HepG2 (cell line): Measurements from ENCODE around the gene SEC31B. TPM values are rescaled to one million over a fixed set of nuclear protein-coding genes. Genes with fewer than 3 reads are reported as not detected.
A peak's percentile ranks its signal among the peaks of the same experiment; 100 is the strongest.

Experiments
- ATAC-seq: fragments of 200-7000 bp; cut with Tn5 transposase; 3 replicates; pipeline ENCODE4 v1.9.1; 2020; ENCODE audit warnings: mild to moderate bottlenecking, moderate library complexity
- BruUV-seq: library from RNA; stranded (reverse); fragments of 400-500 nt; replicated peaks from 2 replicates; lab custom pipeline; 2021; lab: Mats Ljungman, UMichigan
- CTCF ChIA-PET: fragments of 300-600 bp; formaldehyde crosslinking; extraction: SDS; loops from one replicate; lab custom pipeline; 2021; ENCODE audit warnings: low total read pairs, inconsistent platforms, low intra/inter-chr PET ratio; lab: Yijun Ruan, JAX
- POLR2A ChIA-PET: fragments of 350-600 bp; sonication (Branson Sonifier 250); formaldehyde crosslinking; loops from one replicate; lab custom pipeline; 2020; ENCODE audit warnings: antibody characterized with exemption, inconsistent platforms; lab: Yijun Ruan, JAX
- DNase-seq: peaks from one replicate; pipeline ENCODE4 v3.0.0-alpha.2; 2015; ENCODE audit warnings: low spot score
- FAIRE-seq: peaks from 3 replicates; lab custom pipeline; 2011; peaks lifted over from hg19 to GRCh38; lab: Jason Lieb, UNC
- H2AFZ ChIP-seq: one replicate; pipeline ENCODE4 v1.6.1; 2011; ENCODE audit warnings: low read length, inconsistent platforms
- H3K27ac ChIP-seq: fragments of 300-600 bp; 3 replicates; pipeline ENCODE4 v1.8.0; 2011; ENCODE audit warnings: mixed run types, mild to moderate bottlenecking, mixed read lengths, low read length, inconsistent platforms; ENCODE audit not compliant: insufficient read depth; ENCODE audit errors: extremely low read length
- H3K27me3 ChIP-seq, 2 experiments: fragments of 200-600 bp in 1 of 2; 2 replicates in 1 of 2; 3 replicates in 1 of 2; pipeline versions ENCODE4 v1.6.0 to v1.8.0; 2011; ENCODE audit warnings: low read length in 2 of 2, mild to moderate bottlenecking in 2 of 2, moderate library complexity in 2 of 2, inconsistent platforms in 1 of 2; ENCODE audit not compliant: insufficient read depth in 2 of 2, control insufficient read depth in 1 of 2
- H3K36me3 ChIP-seq, 2 experiments: fragments of 200-600 bp in 1 of 2; replicated peaks in 1 of 2; 2 replicates in 1 of 2; 3 replicates in 1 of 2; pipeline versions ENCODE4 v1.5.1 to v1.8.0; 2011; ENCODE audit warnings: low read length in 2 of 2, inconsistent platforms in 1 of 2; ENCODE audit not compliant: insufficient read depth in 2 of 2, control insufficient read depth in 1 of 2
- H3K4me1 ChIP-seq: 2 replicates; pipeline ENCODE4 v1.5.1; 2012; ENCODE audit warnings: low read length, inconsistent platforms; ENCODE audit not compliant: insufficient read depth
- H3K4me2 ChIP-seq: 2 replicates; pipeline ENCODE4 v1.6.0; 2011; ENCODE audit warnings: low read depth, low read length, inconsistent platforms
- H3K4me3 ChIP-seq, 3 experiments: fragments of 200-600 bp in 1 of 3; sonication (generic), shearing (Covaris generic) in 1 of 3; replicated peaks in 1 of 3; 2 replicates each; pipeline ENCODE4 v1.5.1; 2011 to 2016; ENCODE audit warnings: low read length in 3 of 3, inconsistent platforms in 2 of 3, low read depth in 2 of 3, mild to moderate bottlenecking in 2 of 3, control low read depth in 1 of 3, mixed read lengths in 1 of 3; ENCODE audit not compliant: insufficient read depth in 1 of 3
- H3K79me2 ChIP-seq: one replicate; pipeline ENCODE4 v1.6.1; 2011; ENCODE audit warnings: low read length, inconsistent platforms; ENCODE audit not compliant: insufficient read depth
- H3K9ac ChIP-seq: 2 replicates; pipeline ENCODE4 v1.6.0; 2011; ENCODE audit warnings: mild to moderate bottlenecking, low read depth, low read length, inconsistent platforms; ENCODE audit not compliant: insufficient read depth
- H3K9me3 ChIP-seq: 2 replicates; pipeline ENCODE4 v1.5.1; 2012; ENCODE audit warnings: mild to moderate bottlenecking, low read length
- H4K20me1 ChIP-seq: 2 replicates; pipeline ENCODE4 v1.6.0; 2011; ENCODE audit warnings: inconsistent platforms, mild to moderate bottlenecking, low read length, moderate library complexity; ENCODE audit not compliant: insufficient read depth
- ARID3A ChIP-seq: IDR thresholded peaks from 2 replicates; pipeline ENCODE4 v1.6.1; 2012; ENCODE audit warnings: low read depth, low read length, improper control_type of control experiment
- CEBPB ChIP-seq: IDR thresholded peaks from 2 replicates; pipeline ENCODE4 v1.6.1; 2011; ENCODE audit warnings: low read depth, low read length, improper control_type of control experiment, borderline replicate concordance
- GPBP1L1 ChIP-seq: sonication (generic); formaldehyde crosslinking; IDR thresholded peaks from 2 replicates; pipeline ENCODE4 v1.5.0; 2020; ENCODE audit warnings: mild to moderate bottlenecking, missing genetic modification reagents
- MYPOP ChIP-seq: sonication (generic); formaldehyde crosslinking; IDR thresholded peaks from 2 replicates; pipeline ENCODE4 v1.8.1; 2023; ENCODE audit warnings: mild to moderate bottlenecking, moderate library complexity, missing genetic modification reagents
- NR2F1 ChIP-seq, 2 experiments: fragments of 450-650 bp in 1 of 2; formaldehyde crosslinking in 1 of 2; IDR thresholded peaks; 2 replicates each; pipeline versions ENCODE4 v1.5.0 to v1.6.1; 2016 to 2020; ENCODE audit warnings: mild to moderate bottlenecking in 1 of 2, missing compliant biosample characterization in 1 of 2, missing genetic modification reagents in 1 of 2, moderate library complexity in 1 of 2
- NR2F6 ChIP-seq, 2 experiments: IDR thresholded peaks; 2 replicates each; pipeline ENCODE4 v1.6.1; 2016; ENCODE audit warnings: antibody characterized with exemption in 1 of 2, mild to moderate bottlenecking in 1 of 2
- PATZ1 ChIP-seq: sonication (generic); formaldehyde crosslinking; IDR thresholded peaks from 2 replicates; pipeline ENCODE4 v1.4.0; 2020; ENCODE audit warnings: missing genetic modification reagents
- PRDM10 ChIP-seq: sonication (generic); formaldehyde crosslinking; IDR thresholded peaks from 2 replicates; pipeline ENCODE4 v1.4.0; 2020; ENCODE audit warnings: low read depth, missing genetic modification reagents
- PREB ChIP-seq: sonication (generic); formaldehyde crosslinking; IDR thresholded peaks from 2 replicates; pipeline ENCODE4 v1.4.0; 2020; ENCODE audit warnings: missing genetic modification reagents
- RAD51 ChIP-seq: fragments of 450-650 bp; IDR thresholded peaks from 2 replicates; pipeline ENCODE4 v1.6.1; 2016; ENCODE audit warnings: borderline replicate concordance
- ZZZ3 ChIP-seq: sonication (generic); formaldehyde crosslinking; IDR thresholded peaks from 2 replicates; pipeline ENCODE4 v1.4.0; 2020; ENCODE audit warnings: missing genetic modification reagents, mild to moderate bottlenecking, borderline replicate concordance
- WGBS: methylation state at CpG from one replicate; pipeline ENCODE4 v1.1.6; 2017; ENCODE audit warnings: low lambda C conversion rate; 5-methylcytosine and 5-hydroxymethylcytosine counted together
- in situ Hi-C: cut with HindIII; loops from 2 replicates; pipeline ENCODE4 v1.10.0; 2017; ENCODE audit warnings: low pct_unique_long_range_greater_than_20kb; ENCODE audit not compliant: extremely low pct_ligation_motif_present
- intact Hi-C: fragments of 100-400 bp; cut with micrococcal nuclease; formaldehyde crosslinking; loops from one replicate; pipeline ENCODE4 v1.10.0; 2022; ENCODE audit not compliant: unreplicated experiment
- polyA plus RNA-seq, 8 experiments: library from polyadenylated mRNA; depleted of rRNA in 3 of 8; stranded (reverse) in 7 of 8; unstranded in 1 of 8; fragments of >200 nt; fragmentation: Illumina TruSeq in 4 of 8; extraction: Trizol in 4 of 8; gene quantifications; 2 replicates each; pipeline versions ENCODE4 v1.2.1 to v1.2.3, GENCODE V29; 2011 to 2016; ENCODE audit warnings: low read depth in 4 of 8, missing spikeins in 1 of 8, mixed read lengths in 1 of 8; ENCODE audit not compliant: insufficient read depth in 1 of 8
- total RNA-seq, 5 experiments: library from RNA; depleted of rRNA; stranded (reverse); fragments of >200 nt; fragmentation: Illumina TruSeq; extraction: Trizol; gene quantifications; 2 replicates each; pipeline ENCODE4 v1.2.3, GENCODE V29; 2016; ENCODE audit warnings: low read depth in 1 of 5

The SEC31B gene
- total and polyA plus RNA-seq, 2 of the 13 experiments (the other 11 are each of a cell fraction or from before 2014, with no cell fraction given): 2.0 to 8.3 TPM

- POLR2A ChIA-PET: no interaction called here
- Histone ChIP-seq H3K9ac (no peak overlapping the region), H3K27me3 (no peaks in the 10 kb centered on the region), H3K79me2 (no peaks in the 10 kb centered on the region), H3K4me1 (peaks cover 8% of the 10 kb centered on the region; the same call in 1 of the 2 replicates), H3K4me3 (no peak overlapping the region), H3K27ac (no peak overlapping the region), H3K4me2 (no peak overlapping the region), H2AFZ (no peak overlapping the region), H3K36me3 (no peaks in the 10 kb centered on the region; a peak in 1 of 5 replicates), H4K20me1 (no peaks in the 10 kb centered on the region), H3K9me3 (no peaks in the 10 kb centered on the region)
- 67% methylated on average over 5 of the region's 5 CpGs for WGBS
- FAIRE-seq (peak; percentile 49), ATAC-seq (no peak), DNase-seq (peak; percentile 13)
- CTCF ChIA-PET: no interaction called here
- no TSS peak for BruUV-seq
- in situ Hi-C loops (no loop called here), intact Hi-C loops (no loop called here)
- TF ChIP-seq RAD51 (no peak), ZZZ3 (CRISPR knock-in tag) (no peak), CEBPB (no peak), PREB (no peak), GPBP1L1 (no peak), NR2F6 (IDR thresholded peaks at IDR 0.05) (peak; percentile 13; the same call in 1 of the 2 replicates), NR2F6 (CRISPR knock-in tag; IDR thresholded peaks at IDR 0.05) (no peak), NR2F1 (CRISPR knock-in tag; IDR thresholded peaks at IDR 0.05) (0 out of 4 replicates have a peak, but pooled peaks of 1 of the 2 experiments have one; percentile 37), MYPOP (no peak), PRDM10 (no peak), PATZ1 (CRISPR knock-in tag) (no peak), ARID3A (no peak)
These were observed 15.6 kb downstream of the SEC31B start for GRCh38 chr10:100504096-100504495.
